Measurements from ENCODE around the gene LIN54.

The LIN54 gene

DNA sequence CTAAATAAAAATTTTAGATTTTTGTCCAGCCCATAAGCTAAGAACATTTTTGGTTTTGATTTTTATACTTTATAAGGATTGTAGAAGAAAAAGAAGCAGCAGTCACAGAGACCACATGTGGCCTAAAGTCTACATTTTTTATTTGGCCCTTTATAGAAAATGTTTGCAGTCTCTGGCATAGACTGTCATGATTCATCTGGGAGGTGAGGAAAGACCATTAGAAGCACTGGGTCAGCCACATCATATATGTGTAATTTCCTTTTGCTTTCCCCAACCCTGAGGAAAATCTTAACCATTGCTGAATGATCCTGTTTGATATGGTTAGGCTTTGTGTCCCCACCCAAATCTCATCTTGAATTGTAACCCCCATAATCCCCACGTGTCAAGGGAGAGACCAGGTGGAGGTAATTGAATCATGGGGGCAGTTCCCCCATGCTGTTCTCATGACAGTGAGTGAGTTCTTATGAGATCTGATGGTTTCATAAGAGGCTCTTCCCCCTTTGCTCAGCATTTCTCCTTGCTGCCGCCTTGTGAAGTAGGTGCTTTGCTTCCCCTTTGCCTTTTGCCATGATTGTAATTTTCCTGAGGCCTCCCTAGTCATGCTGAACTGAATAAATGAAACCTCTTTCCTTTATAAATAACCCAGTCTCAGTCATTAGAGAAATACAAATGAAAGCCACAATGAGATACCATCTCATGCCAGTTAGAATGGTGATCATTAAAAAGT lies 12.3 kb upstream of the LIN54 start:
- no peaks in the 10 kb centered on the region for H3K9me3 ChIP-seq (replicated peaks; ENCODE audit: insufficient read depth, low read length)
- no peaks in the 10 kb centered on the region for H3K79me2 ChIP-seq (ENCODE audit: low read length)
- no peaks in the 10 kb centered on the region for H4K20me1 ChIP-seq (ENCODE audit: insufficient read depth, low read length)
- H3F3A ChIP-seq (ENCODE audit: insufficient read depth, low read length), result no peaks in the 10 kb centered on the region
- H3K4me1 ChIP-seq (ENCODE audit: low read length), result no peaks in the 10 kb centered on the region
- H3K9ac ChIP-seq (ENCODE audit: low read length), result no peak overlapping the region
- TF ChIP-seq EZH2 (optimal IDR thresholded peaks at IDR 0.05; ENCODE audit: low read depth, low read length), result no peak
- TF ChIP-seq, protein P1, sequence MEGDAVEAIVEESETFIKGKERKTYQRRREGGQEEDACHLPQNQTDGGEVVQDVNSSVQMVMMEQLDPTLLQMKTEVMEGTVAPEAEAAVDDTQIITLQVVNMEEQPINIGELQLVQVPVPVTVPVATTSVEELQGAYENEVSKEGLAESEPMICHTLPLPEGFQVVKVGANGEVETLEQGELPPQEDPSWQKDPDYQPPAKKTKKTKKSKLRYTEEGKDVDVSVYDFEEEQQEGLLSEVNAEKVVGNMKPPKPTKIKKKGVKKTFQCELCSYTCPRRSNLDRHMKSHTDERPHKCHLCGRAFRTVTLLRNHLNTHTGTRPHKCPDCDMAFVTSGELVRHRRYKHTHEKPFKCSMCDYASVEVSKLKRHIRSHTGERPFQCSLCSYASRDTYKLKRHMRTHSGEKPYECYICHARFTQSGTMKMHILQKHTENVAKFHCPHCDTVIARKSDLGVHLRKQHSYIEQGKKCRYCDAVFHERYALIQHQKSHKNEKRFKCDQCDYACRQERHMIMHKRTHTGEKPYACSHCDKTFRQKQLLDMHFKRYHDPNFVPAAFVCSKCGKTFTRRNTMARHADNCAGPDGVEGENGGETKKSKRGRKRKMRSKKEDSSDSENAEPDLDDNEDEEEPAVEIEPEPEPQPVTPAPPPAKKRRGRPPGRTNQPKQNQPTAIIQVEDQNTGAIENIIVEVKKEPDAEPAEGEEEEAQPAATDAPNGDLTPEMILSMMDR (IDR thresholded peaks at IDR 0.05; ENCODE audit: low read length), result no peak
- TF ChIP-seq EZH2phosphoT487 (IDR thresholded peaks at IDR 0.05; ENCODE audit: low read length), result no peak
- no peaks in the 10 kb centered on the region for H3K36me3 ChIP-seq (replicated peaks; ENCODE audit: insufficient read depth, low read length)
- no peak for DNase-seq
- no peaks in the 10 kb centered on the region for H3K9me2 ChIP-seq (replicated peaks; ENCODE audit: insufficient read depth, low read length)
- H3K27me3 ChIP-seq (replicated peaks; ENCODE audit: insufficient read depth, low read length), result no peaks in the 10 kb centered on the region
- no peak overlapping the region for H3K27ac ChIP-seq (ENCODE audit: low read length)
- no peak overlapping the region for H2AFZ ChIP-seq (ENCODE audit: low read length)
- H3K4me2 ChIP-seq (ENCODE audit: low read depth, low read length), result no peak overlapping the region
- no peak overlapping the region for H3K4me3 ChIP-seq (ENCODE audit: low read length)

GRCh38 chr4:83019794-83020494 lies 9.3 kb upstream of the LIN54 start:
- Histone ChIP-seq H3K36me3 (replicated peaks; ENCODE audit: insufficient read depth, low read length) (no peaks in the 10 kb centered on the region), H3K27ac (ENCODE audit: low read length) (no peak overlapping the region), H2AFZ (ENCODE audit: low read length) (no peak overlapping the region), H3K27me3 (replicated peaks; ENCODE audit: insufficient read depth, low read length) (no peaks in the 10 kb centered on the region), H3K4me3 (ENCODE audit: low read length) (no peak overlapping the region), H3K79me2 (ENCODE audit: low read length) (no peaks in the 10 kb centered on the region), H3K4me1 (ENCODE audit: low read length) (no peaks in the 10 kb centered on the region), H3F3A (ENCODE audit: insufficient read depth, low read length) (no peaks in the 10 kb centered on the region), H4K20me1 (ENCODE audit: insufficient read depth, low read length) (no peaks in the 10 kb centered on the region), H3K9me3 (replicated peaks; ENCODE audit: insufficient read depth, low read length) (no peaks in the 10 kb centered on the region), H3K9ac (ENCODE audit: low read length) (no peak overlapping the region), H3K4me2 (ENCODE audit: low read depth, low read length) (no peak overlapping the region), H3K9me2 (replicated peaks; ENCODE audit: insufficient read depth, low read length) (no peaks in the 10 kb centered on the region)
- DNase-seq, result no peak
- no peak for TF ChIP-seq EZH2 (optimal IDR thresholded peaks at IDR 0.05; ENCODE audit: low read depth, low read length)
- no peak for TF ChIP-seq EZH2phosphoT487 (IDR thresholded peaks at IDR 0.05; ENCODE audit: low read length)

GRCh38 chr4:83013902-83014301 lies 3.3 kb upstream of the LIN54 start:
- peaks cover 35% of the 10 kb centered on the region for H3K79me2 ChIP-seq (ENCODE audit: low read length)
- no peak overlapping the region for H3K9ac ChIP-seq (ENCODE audit: low read length)
- H3K27me3 ChIP-seq (replicated peaks; ENCODE audit: insufficient read depth, low read length), result no peaks in the 10 kb centered on the region
- no peaks in the 10 kb centered on the region for H4K20me1 ChIP-seq (ENCODE audit: insufficient read depth, low read length)
- no peaks in the 10 kb centered on the region for H3K9me2 ChIP-seq (replicated peaks; ENCODE audit: insufficient read depth, low read length)
- H3K4me3 ChIP-seq (ENCODE audit: low read length), result no peak overlapping the region
- no peak for DNase-seq
- no peak overlapping the region for H3K27ac ChIP-seq (ENCODE audit: low read length)
- TF ChIP-seq, protein P1 (IDR thresholded peaks at IDR 0.05; ENCODE audit: low read length), result no peak
- TF ChIP-seq EZH2phosphoT487 (IDR thresholded peaks at IDR 0.05; ENCODE audit: low read length) (no peak), EZH2 (optimal IDR thresholded peaks at IDR 0.05; ENCODE audit: low read depth, low read length) (no peak)
- peaks cover 26% of the 10 kb centered on the region for H3F3A ChIP-seq (ENCODE audit: insufficient read depth, low read length)
- H3K4me2 ChIP-seq (ENCODE audit: low read depth, low read length), result no peak overlapping the region
- no peaks in the 10 kb centered on the region for H3K36me3 ChIP-seq (replicated peaks; ENCODE audit: insufficient read depth, low read length)
- H3K4me1 ChIP-seq (ENCODE audit: low read length), result peaks cover 15% of the 10 kb centered on the region; the same call in 1 of the 2 replicates
- no peaks in the 10 kb centered on the region for H3K9me3 ChIP-seq (replicated peaks; ENCODE audit: insufficient read depth, low read length)
- H2AFZ ChIP-seq (ENCODE audit: low read length), result no peak overlapping the region
